GM19099 (cell line): Measurements from ENCODE around the gene CFD.

ENCODE experiments used
- POLR2A ChIP-seq: IDR thresholded peaks from 3 replicates; pipeline ENCODE4 v1.6.1; 2011; ENCODE audit warnings: low read depth; ENCODE audit not compliant: insufficient read length; ENCODE audit errors: extremely low read depth

Gene CFD

DNA sequence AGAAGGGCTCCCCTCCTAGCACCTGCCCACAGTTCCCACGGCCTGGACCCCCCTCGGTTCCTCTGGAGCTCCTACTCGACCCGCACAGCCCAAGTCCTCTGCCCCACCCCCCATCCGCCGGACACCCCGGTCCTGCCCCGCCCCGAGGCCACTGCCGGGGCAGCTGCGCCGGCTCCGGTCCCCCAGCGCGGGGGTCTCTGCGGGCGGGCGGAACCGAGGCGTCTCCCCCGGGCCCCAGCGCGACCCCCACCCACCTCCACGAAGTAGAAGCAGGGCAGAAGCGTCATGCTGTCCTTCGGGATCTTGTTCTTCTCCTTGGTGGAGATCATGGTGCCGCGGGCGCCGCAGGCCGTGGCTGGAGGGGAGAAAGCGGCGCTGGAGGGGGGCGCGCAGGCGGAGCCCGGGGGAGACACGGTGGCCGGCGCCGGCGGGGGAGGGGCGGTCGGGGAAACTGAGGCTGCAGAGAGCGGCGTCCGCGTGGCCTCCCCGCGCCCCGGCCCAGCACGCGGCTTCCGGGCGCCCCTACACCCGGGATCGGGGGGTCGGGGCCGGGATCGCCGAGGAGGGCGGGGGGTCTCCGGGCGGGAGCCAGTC, 38.1 kb upstream of the CFD start:
- no peak for TF ChIP-seq POLR2A

- TF ChIP-seq POLR2A = no peak
These were observed 37.5 kb upstream of the CFD start, which contains the start of gene PLPPR3 for GRCh38 chr19:821825-822503. Gene PLPPR3 (minus strand): TSS chr19:821955. CDS start chr19:821559, 396 bp downstream.

- TF ChIP-seq POLR2A = no peak
These were observed 35.8 kb upstream of the CFD start for GRCh38 chr19:823565-824121.

DNA sequence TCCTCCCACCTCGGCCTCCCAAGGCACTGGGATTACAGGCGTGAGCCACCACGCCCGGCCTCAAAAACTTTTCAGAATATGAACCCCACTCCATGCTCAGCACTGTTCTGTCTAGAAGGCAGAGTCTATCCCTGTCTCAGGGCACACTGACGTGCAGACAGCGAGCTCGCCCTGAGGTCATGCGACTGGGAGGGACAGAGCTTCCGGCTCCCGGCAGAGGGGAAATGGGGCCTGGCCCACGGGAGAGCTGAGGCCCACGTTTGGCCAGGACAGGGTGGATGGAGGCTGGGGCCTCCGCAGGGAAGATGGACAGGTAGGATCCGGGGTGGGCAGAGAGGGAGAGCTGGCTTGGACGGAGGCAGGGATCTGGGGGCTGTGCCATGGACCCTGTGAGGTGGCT, 34.6 kb upstream of the CFD start:
- no peak for TF ChIP-seq POLR2A

DNA sequence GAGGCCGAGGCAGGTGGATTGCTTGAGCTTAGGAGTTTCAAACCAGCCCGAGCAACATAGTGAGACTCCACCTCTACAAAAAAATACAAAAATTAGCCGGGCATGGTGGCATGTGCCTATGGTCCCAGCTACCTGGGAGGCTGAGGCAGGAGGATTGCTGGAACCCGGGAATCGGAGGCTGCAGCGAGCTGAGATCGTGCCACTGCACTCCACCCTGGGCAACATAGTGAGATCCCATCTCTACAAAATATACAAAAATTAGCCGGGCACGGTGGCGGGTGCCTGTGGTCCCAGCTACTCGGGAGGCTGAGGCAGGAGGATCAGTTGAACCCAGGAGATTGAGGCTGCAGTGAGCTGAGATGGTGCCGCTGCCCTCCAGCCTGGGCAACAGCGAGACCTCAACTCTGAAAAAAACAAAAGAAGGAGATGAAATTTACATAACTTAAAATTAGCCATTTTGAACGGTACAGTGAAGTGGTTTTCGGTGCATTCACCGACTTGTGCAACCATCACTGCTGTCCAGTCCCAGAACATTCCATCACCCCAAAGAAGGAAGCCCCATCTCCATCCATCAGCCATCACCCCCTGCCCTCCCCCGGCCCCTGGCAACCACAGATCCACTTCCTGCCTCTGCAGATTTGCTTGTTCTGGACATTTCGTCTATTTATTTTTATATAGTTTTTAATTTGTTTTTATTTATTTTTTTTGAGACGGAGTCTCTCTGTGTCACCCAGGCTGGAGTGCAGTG, 33.4 kb upstream of the CFD start:
- TF ChIP-seq POLR2A = no peak

DNA sequence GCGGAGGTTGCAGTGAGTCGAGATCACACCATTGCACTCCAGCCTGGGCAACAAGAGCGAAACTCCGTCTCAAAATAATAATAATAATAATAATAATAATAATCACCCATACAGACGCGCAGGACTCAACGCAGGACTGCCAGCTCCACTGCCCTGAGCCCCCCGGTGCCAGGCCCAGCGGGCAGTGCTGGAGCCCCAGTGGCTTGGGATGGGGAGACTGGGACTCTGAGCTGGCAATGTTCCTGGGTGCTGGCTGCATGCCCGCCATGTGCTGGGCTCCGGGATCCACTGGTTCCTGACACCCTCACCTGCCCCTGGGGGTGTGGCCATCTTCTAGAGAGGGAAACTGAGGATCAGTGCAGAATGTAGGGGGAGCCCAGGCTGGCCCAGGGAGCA, 32.2 kb upstream of the CFD start:
- TF ChIP-seq POLR2A = no peak

- TF ChIP-seq POLR2A = no peak
These were observed 31.6 kb upstream of the CFD start, which contains the start of gene AZU1 for GRCh38 chr19:827710-828321. Gene AZU1 (plus strand): TSS chr19:827837. CDS start chr19:827847, 10 bp downstream.

DNA sequence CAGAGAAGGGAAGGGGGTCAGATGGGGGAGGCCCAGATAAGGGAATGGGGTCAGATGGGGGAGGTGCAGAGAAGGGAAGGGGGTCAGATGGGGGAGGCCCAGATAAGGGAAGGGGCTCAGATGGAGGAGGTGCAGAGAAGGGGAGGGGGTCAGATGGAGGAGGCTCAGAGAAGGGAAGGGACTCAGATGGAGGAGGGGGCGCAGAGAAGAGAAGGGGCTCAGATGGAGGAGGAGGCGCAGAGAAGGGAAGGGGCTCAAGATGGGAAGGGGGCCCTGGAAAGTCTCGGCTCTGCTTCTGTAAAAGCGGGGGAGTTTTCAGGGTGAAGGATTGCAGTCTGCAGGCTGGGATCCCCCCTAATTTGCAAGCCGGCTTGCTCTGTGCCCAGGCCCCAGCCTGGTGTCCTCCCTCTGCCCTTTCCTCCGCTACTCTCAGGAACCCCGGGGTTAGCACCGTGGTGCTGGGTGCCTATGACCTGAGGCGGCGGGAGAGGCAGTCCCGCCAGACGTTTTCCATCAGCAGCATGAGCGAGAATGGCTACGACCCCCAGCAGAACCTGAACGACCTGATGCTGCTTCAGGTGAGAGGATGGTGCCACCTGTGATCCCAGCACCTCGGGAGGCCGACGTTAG, 30.2 kb upstream of the CFD start:
- no peak for TF ChIP-seq POLR2A

- no peak for TF ChIP-seq POLR2A
These were observed 27.8 kb upstream of the CFD start for GRCh38 chr19:831407-832369.

DNA sequence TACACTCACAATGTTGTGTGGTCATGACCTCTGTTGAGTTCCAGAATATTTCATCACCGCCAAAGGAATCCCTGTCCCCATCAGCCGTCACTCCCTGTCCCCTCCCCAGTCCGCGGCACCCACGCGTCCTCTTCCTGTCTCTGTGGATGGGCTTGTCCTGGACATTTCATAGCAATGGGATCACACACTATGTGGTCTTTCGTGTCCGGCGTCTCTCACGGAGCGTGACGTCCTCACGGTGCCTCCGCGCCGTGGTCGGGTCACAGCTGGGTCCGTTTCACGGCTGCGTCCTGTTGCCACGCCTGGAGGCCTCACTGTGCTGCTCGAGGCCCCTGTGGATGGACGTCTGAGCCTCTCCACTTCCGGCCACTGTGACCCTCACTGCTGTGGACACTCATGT, 25.2 kb upstream of the CFD start:
- TF ChIP-seq POLR2A = no peak

- no peak for TF ChIP-seq POLR2A
These were observed 24.2 kb upstream of the CFD start for GRCh38 chr19:835210-835810.

DNA sequence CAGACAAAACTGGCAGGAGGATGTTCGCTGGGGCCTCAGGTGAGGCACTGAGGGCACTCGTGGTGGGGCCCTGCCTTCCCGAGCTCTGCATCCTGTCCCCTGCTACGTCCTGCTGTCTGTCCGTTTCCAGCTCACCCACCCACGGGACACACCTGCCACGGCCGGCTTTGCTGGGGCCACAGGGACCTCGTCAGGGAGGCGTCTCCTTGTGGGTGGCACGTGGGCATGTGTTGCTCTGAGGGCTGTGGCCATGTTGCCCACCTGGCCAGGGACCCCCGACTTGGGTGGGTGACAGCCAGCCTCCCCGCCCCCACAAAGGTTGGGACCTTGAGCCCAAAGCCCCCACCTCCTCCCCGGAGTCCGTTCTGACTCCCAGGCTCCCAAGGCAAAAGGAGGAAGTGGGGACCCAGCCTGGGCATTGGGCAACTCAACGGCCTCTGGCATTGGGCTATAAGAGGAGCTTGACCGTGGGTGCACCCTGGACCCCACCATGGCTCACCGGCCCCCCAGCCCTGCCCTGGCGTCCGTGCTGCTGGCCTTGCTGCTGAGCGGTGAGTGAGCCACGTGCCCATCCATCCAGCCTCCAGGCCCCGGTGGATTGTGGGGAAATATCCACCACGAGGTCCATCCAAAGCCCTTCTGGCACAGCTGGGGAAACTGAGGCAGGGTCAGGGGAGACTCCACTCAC, 18.8 kb upstream of the CFD start, which contains the start of gene PRTN3:
Gene PRTN3, plus strand, starts transcription at position 481 of the 688 bp plus-strand sequence. Its CDS starts 10 bp downstream, at position 491.
- no peak for TF ChIP-seq POLR2A
